Medulla oblongata (tissue), 1 donor: ENCODE measurements around the gene PHLDA2.
"Not testable (repeated sequence)": the region's sequence is repeated elsewhere in the genome, so short reads cannot be mapped to it uniquely, and the experiment has no call there.

Experiments
- DNase-seq: peaks from one replicate; pipeline ENCODE4 v3.0.0-alpha.2; 2015; ENCODE audit errors: extremely low spot score

The PHLDA2 gene

GRCh38 chr11:2914455-2915195 is 14.6 kb downstream of the PHLDA2 start:
- no peak for DNase-seq

DNA sequence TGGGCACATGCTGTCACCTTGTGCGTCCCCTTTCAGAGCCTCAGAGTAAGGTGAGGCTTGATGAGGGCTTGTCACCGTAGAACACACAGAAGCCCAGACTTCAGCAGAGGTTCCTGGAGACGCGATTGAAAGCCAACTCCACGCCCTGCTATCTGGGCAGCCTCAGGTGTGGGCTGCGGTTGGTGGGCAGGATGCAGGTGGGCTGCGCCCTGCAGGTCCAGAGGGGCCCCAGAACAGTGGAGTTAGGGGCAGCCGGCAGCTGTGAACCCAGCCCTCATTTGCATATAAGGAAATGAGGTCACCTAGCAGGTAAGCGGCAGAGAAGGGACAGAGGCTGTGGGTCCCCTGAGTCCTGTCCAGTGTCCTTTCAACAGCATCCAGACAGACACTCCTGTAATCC is 15.4 kb downstream of the PHLDA2 start:
- DNase-seq: no peak

DNA sequence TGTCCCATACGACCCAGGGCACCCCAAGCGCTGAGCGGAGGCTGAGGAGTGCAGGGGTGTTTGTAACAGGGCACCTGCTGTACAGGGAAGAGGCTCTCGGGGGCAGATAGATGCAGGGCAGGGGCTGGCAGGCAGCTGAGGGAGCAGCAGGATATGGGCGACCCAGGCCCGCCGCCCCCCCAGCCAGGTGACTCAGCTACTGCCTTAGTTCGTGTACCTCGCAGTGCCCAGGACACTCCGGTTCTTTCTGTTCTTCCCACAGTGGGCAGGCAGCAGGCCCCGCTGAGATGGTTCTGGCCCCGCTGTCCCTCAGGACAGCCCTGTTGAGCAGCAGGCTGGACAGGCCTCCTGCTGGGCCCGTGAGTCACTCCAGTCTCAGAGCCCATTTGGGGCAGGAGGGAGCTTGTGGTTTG is 16.2 kb downstream of the PHLDA2 start:
- DNase-seq: no peak

- no peak for DNase-seq
Measured at GRCh38 chr11:2912498-2912897, 16.7 kb downstream of the PHLDA2 start.

DNA sequence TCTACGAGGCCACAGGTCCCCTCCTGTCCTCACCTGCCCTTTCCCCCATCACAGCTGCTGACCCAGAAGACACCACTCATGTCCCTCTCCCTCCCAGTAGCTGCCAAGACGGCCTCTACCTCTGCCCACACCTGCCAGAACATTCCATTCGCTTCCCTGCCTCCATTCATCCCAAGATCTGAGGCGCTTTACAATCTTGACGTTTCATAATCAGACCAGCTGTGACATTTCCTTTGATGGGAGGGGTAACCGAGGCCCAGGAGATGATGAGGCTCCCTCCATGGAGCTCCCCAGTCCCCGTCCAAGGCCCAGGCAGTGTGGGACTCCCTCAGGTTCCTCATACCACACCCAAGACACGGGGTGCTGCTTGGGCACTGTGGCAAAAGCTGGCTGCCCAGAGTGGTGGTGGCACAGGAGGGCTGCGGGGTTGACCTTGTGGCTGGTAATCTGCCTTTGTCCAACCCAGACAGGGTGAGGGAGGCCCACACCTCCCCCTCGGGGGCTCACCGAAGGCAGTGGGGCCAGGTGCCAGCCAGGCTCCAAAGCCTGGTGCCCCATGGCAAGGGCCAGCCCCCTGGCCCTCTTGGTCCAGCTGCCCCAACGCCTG is 17.3 kb downstream of the PHLDA2 start:
- DNase-seq: no peak

- DNase-seq: no peak
Measured at GRCh38 chr11:2911088-2911784, 18.0 kb downstream of the PHLDA2 start.

- no peak for DNase-seq
Measured at GRCh38 chr11:2910401-2910955, 18.7 kb downstream of the PHLDA2 start.

DNA sequence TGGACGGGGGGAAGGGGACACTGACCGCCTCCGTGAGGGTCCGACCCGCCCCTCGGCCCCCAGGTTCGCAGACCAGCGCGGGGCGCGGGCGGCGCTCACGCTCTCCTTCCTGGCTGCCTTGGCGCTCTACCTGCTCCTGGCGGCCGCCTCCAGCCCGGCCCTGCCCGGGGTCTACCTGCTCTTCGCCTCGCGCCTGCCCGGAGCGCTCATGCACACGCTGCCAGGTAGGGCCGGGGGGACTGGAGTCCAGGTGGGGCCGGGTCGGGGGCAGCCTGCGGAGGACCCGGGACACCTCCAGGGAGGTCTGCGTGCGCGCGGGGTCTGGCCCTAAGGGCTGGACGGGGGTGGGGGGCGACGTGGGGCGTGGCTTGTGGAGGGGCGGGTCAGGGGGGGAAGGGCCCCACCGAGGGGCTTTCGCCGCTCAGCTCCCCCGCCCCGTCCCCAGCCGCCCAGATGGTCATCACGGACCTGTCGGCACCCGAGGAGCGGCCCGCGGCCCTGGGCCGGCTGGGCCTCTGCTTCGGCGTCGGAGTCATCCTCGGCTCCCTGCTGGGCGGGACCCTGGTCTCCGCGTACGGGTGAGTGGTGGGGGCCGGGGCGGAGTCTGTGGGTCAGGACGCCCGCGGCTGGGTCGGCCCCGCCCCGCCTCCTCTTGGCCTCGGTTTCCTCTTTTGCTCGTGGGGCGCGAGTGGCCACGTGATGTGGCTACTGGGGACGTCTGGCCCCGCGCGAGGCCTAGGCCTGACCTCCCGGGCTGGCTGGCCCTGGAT is 19.9 kb downstream of the PHLDA2 start:
- DNase-seq: no peak

- no peak for DNase-seq
Measured at GRCh38 chr11:2908130-2908529, 21.1 kb downstream of the PHLDA2 start.

GRCh38 chr11:2905299-2905698 is 23.9 kb downstream of the PHLDA2 start:
- DNase-seq: not testable (repeated sequence)

GRCh38 chr11:2904153-2905052 is 24.8 kb downstream of the PHLDA2 start:
- no peak for DNase-seq

DNA sequence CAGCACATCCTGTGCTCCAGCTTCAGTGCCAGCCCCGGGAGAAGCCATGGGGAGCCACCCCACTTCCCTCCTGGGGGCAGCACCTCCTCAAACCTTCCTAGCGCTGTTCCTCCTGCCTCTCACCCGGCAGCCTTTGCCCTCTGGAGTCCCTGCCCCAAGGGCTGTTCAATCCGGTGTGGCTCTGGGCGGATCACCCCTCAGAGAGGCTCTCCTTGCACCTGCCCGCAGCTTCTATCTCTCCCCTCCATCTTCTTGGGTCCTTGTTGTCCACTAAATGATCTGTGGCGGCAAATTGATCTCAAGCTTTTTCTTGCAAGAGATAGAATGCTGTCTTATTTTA is 25.6 kb downstream of the PHLDA2 start:
- no peak for DNase-seq

GRCh38 chr11:2902784-2903671 is 26.2 kb downstream of the PHLDA2 start:
- no peak for DNase-seq

DNA sequence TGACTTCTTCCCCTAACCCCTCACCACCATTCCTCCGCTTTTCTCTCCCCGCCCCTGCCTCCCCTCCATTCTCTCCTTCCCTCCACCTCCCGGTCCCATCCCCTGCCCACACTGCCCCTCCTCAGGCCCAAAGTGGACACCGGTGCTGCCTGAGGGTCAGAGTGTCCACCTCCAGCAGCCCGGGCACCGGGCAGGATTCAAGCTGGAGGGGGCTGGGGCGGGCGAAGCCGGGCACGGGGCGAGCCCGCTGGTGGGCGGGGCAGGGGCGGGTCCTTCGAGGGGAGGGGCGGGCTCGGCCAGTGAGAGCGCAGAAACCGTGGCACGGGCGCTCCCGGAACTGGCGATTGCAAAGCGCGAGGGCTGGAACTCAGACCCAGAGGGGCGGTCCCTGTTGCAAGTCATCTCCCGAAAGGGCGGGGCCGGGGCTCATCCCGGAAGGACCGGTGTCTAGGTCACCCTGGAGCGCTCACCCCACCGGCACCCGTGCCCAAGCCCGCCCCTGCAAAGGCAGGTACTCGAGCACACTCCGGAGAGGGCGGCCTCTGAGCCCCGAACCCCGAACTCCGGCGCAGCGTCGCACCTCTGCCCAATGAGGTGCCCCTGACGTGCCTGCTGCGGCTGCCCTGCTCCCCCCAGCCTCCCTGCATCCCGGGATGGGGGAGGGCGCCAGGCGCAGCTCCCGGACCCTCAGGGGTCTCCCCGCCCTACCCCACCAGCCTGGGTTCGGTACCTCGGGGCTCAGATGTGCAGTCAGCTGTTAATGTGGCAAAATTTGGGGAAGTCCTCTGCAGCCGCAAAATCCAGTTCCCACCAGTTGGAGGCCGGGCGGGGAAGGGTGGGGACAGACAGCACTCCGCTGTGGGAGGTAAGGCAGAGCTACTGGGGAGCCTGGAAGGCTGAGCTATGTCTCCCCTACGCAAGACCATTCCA is 27.1 kb downstream of the PHLDA2 start:
- DNase-seq: peak; percentile 83

DNA sequence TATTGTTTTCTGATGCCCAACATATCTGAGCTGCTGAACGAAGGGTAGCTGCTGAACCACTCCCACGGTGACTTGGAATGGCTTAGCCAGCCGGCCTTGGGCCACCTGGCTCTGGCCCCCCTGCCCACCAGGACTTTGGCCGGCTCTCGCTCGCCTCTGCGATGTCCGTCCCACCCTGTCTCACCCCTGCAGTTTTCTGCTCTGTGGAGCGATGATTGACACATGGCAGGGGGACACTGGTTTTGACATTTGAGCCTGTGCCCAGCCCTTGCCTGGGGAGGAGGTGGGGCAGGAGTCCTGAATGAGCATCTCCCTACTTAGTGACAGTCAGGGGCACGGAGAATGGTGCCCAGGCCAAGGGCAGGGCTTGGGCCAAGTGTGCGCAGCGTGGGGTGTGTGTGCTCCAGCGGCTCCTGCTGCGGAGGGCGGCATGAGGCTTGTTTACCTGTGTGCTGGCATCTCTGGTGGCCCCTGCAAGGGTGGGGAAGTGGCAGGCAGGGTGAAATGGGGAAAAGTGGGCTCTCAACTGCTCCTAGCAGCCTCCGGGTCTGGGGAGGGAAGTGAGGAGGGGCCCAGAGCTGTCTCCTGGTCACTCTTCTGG is 27.9 kb downstream of the PHLDA2 start:
- no peak for DNase-seq

DNA sequence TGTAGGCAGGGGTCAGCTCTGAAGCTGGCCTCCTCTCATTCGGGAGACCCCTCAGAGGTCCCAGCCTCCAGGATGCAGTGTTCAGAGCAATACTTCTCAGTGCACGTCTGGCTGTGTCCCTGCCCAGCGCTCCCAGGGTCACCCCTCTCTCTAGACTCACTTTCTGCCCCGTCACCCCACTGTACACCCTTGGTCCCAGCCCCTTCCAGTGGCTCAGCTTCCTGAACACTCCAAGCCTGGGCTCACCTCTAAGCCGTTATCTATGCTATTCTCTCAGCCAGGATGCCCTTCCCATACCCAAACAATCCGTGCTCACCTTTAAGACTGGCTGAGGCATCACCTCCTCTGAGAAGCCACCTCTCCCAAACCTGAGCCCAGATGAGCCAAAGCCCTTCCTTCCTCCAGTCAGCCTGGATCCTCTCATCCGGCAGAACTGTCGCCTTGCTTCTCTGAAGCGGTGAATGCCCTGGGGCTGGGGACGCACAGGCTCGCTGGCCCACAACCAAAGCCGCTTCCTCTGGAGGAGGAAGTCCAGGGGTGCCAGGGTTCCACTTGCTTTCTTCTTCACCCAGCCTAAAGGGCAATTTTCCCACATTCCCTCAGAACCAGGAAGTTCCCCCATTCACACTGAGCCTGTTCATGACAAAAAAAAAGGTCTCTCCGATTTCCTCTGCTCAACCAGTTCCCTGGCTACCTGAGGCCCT is 30.0 kb downstream of the PHLDA2 start:
- DNase-seq: peak; percentile 48

GRCh38 chr11:2898366-2899079 is 30.7 kb downstream of the PHLDA2 start:
- peak; percentile 51 for DNase-seq
